AG04449 (cell line): Measurements from ENCODE around the gene SFXN4.

Experiments
- CTCF ChIA-PET: fragments of 350-600 bp; formaldehyde crosslinking; extraction: SDS; loops from one replicate; lab custom pipeline; 2021; ENCODE audit warnings: antibody characterized with exemption; lab: Yijun Ruan, JAX
- POLR2A ChIA-PET: fragments of 400-600, 350-600 bp; formaldehyde crosslinking; extraction: SDS; loops from one replicate; lab custom pipeline; 2020; ENCODE audit warnings: antibody characterized with exemption, inconsistent platforms; lab: Yijun Ruan, JAX
- DNase-seq: peaks from one replicate; pipeline ENCODE4 v3.0.0-alpha.2; 2010; ENCODE audit warnings: low read depth, low spot score
- H3K4me3 ChIP-seq: 2 replicates; pipeline ENCODE4 v1.5.1; 2011; ENCODE audit warnings: low read depth, mild to moderate bottlenecking, control low read depth, low read length
- TF ChIP-seq, protein P1 (sequence below): IDR thresholded peaks from one replicate; pipeline ENCODE4 v1.5.1; 2011; ENCODE audit warnings: mild to moderate bottlenecking, moderate library complexity, low read length, control low read depth, inconsistent platforms; ENCODE audit not compliant: insufficient read depth; ENCODE audit errors: missing control alignments

SFXN4 gene

DNA sequence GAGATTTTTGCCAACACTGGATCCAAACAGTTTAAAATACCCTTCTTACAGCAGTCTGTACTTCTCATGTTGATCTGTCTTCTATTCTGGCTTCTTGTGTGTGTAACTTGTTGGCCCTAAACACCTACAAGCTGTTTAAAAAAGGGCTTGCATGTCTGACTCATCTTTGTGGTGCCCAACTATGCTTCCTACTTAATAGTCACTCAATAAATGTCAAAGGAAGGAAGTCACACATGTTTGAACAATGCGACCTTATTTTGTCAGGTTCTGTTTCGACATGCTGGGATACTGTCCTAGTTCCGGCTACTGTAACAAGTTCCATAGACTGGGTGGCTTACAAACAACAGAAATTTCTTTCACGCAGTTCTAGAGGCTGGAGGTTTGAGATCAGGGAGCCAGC is 32.4 kb upstream of the SFXN4 start:
- ChIA-PET POLR2A (interaction anchor here (0.5 kb wide), 1 partner anchor 87 kb away, joined by 3 read pairs; no protein-coding TSS in a partner anchor), CTCF (interaction anchor here (0.7 to 20.3 kb wide), 28 partner anchors 8 to 453 kb away, joined by 3 to 530 read pairs (median 5); partner anchors contain the start of genes BAG3, GRK5 and RGS10)
- no peak for DNase-seq

DNA sequence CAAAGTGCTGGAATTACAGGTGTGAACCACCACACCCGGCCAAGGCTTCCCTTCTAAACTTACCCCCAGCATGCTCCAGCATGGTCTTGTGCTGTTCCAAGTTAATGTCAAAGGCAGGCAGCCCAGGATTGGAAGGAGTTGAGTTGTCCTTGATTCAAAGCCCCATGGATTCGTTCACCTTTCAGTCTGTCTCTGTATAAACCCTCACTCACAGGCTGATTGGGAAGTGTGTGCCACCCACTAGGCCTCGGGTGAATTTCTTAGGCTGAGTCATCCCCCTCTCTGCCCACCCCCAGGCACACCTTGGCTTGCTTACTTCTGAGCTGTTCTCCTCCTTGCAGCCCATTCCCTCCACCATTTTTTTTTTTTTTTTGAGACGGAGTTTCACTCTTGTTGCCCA is 26.4 kb upstream of the SFXN4 start:
- CTCF ChIA-PET: interaction anchor here (1.3 to 3.6 kb wide), 3 partner anchors 7 to 15 kb away, joined by 5 to 40 read pairs (median 12); no protein-coding TSS in a partner anchor
- DNase-seq: no peak
- no peak overlapping the region for H3K4me3 ChIP-seq
- POLR2A ChIA-PET: no interaction called here
- TF ChIP-seq, protein P1, sequence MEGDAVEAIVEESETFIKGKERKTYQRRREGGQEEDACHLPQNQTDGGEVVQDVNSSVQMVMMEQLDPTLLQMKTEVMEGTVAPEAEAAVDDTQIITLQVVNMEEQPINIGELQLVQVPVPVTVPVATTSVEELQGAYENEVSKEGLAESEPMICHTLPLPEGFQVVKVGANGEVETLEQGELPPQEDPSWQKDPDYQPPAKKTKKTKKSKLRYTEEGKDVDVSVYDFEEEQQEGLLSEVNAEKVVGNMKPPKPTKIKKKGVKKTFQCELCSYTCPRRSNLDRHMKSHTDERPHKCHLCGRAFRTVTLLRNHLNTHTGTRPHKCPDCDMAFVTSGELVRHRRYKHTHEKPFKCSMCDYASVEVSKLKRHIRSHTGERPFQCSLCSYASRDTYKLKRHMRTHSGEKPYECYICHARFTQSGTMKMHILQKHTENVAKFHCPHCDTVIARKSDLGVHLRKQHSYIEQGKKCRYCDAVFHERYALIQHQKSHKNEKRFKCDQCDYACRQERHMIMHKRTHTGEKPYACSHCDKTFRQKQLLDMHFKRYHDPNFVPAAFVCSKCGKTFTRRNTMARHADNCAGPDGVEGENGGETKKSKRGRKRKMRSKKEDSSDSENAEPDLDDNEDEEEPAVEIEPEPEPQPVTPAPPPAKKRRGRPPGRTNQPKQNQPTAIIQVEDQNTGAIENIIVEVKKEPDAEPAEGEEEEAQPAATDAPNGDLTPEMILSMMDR: no peak

More for the DNA sequence above, 32.4 kb upstream of the SFXN4 start:
- TF ChIP-seq, protein P1: no peak
- no peak overlapping the region for H3K4me3 ChIP-seq

DNA sequence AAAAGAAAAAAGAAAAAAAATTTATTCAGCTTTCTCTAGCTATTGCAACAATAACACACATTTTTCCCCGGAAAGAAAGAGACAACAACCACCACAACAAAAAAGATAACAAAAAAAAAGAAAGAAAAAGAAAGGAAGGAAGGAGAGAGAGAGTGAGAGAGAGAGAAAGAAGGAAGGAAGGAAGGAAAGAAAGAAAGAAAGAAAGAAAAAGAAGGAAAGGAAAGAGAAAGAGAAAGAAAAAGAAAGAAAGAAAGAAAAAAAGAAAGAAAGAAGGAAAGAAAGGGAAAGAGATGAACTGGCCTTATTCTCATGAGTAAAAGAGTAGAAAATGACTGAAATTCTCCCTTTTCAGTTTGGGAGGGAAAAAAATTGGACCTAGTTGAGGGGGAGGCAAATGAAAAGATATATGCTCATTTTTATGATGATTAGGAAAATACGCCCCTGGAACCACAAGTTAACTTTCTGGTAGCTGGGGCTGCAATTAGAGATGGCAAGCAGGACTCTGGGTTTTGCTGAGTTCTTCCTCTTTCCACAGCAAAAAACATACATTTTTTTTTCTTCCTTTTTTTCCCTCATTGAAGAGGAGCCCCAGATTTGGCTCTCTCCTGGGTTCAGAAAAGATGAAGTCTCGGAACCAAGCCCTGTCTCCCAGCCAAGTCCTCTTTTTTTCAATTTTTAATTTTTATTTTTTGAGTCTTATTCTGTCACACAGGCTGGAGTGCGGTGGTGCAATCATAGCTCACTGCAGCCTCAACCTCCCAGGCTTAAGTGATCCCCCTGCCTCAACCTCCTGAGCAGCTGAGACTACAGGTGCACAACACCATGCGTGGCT is 25.7 kb upstream of the SFXN4 start:
- no peak overlapping the region for H3K4me3 ChIP-seq
- ChIA-PET POLR2A (interaction anchor here (0.7 to 1.1 kb wide), 2 partner anchors 19 to 62 kb away, joined by 3 to 4 read pairs; no protein-coding TSS in a partner anchor), CTCF (interaction anchor here (0.9 to 3.6 kb wide), 3 partner anchors 8 to 254 kb away, joined by 4 to 40 read pairs (median 12); no protein-coding TSS in a partner anchor)
- DNase-seq: no peak
- TF ChIP-seq, protein P1: no peak

DNA sequence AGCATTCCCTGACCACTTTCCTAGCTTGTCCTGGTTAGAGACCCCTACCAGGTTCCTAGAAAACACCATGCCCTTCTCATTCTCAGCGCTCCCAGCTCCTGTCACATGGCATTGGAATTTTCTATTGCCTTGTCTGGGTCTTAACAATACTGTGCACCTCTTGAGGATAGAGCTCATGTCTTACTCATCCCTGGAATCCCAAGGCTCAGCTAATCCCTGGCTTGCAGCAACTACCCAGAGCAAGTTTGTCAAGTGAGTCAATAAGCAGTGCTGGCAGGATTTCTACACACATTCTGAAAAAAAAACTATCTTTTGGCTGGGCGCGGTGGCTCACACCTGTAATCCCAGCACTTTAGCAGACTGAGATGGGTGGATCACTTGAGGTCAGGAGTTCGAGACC is 24.8 kb upstream of the SFXN4 start:
- POLR2A ChIA-PET: interaction anchor here (0.7 to 1.1 kb wide), 2 partner anchors 18 to 63 kb away, joined by 3 to 4 read pairs; no protein-coding TSS in a partner anchor
- DNase-seq: peak; percentile 90
- CTCF ChIA-PET: interaction anchor here (0.9 to 3.6 kb wide), 7 partner anchors 9 to 669 kb away, joined by 3 to 40 read pairs (median 6); no protein-coding TSS in a partner anchor
- no peak overlapping the region for H3K4me3 ChIP-seq
- TF ChIP-seq, protein P1: no peak

DNA sequence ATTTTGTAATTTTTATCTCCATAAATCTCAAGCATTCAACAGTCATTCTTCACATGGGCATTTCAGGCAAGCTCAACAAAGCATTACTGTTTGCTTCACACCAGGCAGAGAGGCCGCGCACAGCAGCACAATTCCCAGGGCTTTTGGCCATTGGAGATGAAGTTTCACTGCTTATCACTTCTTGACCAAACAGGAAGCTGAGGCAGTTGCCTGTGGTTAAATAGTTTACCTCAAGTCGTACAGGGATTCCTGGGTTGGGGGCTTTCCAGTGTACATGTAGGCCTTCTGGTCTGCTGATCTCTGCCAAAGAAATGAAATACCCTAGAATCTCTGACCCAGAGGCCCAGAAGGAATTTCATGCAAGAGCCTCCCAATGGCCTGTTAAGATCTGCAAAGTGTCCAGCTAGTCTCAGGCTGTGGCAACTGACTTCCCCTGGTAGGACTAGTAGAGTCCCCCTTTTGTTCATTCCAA is 24.3 kb upstream of the SFXN4 start:
- no peak overlapping the region for H3K4me3 ChIP-seq
- ChIA-PET POLR2A (interaction anchor here (1.1 kb wide), 1 partner anchor 64 kb away, joined by 3 read pairs; no protein-coding TSS in a partner anchor), CTCF (interaction anchor here (0.7 to 3.6 kb wide), 12 partner anchors 9 to 670 kb away, joined by 3 to 40 read pairs (median 4); no protein-coding TSS in a partner anchor)
- TF ChIP-seq, protein P1: no peak
- DNase-seq: no peak
